IPS-20b (cell line): ENCODE data around the gene ADAMTS19.

Experiments used
- H3K27ac ChIP-seq: one replicate; pipeline ENCODE4 v1.5.1; 2013; ENCODE audit warnings: low read length
- H3K27me3 ChIP-seq: 2 replicates; pipeline ENCODE4 v1.6.1; 2013; ENCODE audit warnings: mild to moderate bottlenecking, low read length, inconsistent platforms; ENCODE audit not compliant: insufficient read depth
- H3K36me3 ChIP-seq: 2 replicates; pipeline ENCODE4 v1.6.1; 2013; ENCODE audit warnings: low read depth, mild to moderate bottlenecking, inconsistent platforms, low read length, moderate library complexity; ENCODE audit not compliant: insufficient read depth
- H3K4me1 ChIP-seq: 2 replicates; pipeline ENCODE4 v1.6.1; 2013; ENCODE audit warnings: mild to moderate bottlenecking, control low read depth, inconsistent platforms, low read length, moderate library complexity; ENCODE audit not compliant: insufficient read depth
- H3K4me3 ChIP-seq: 2 replicates; pipeline ENCODE4 v1.5.1; 2013; ENCODE audit warnings: mild to moderate bottlenecking, low read length, inconsistent platforms
- H3K9ac ChIP-seq: 2 replicates; pipeline ENCODE4 v1.6.1; 2013; ENCODE audit warnings: low read depth, mild to moderate bottlenecking, inconsistent platforms, low read length, moderate library complexity
- H3K9me3 ChIP-seq: 2 replicates; pipeline ENCODE4 v1.6.1; 2013; ENCODE audit warnings: mild to moderate bottlenecking, low read depth, low read length, inconsistent platforms; ENCODE audit not compliant: insufficient read depth

Gene ADAMTS19

DNA sequence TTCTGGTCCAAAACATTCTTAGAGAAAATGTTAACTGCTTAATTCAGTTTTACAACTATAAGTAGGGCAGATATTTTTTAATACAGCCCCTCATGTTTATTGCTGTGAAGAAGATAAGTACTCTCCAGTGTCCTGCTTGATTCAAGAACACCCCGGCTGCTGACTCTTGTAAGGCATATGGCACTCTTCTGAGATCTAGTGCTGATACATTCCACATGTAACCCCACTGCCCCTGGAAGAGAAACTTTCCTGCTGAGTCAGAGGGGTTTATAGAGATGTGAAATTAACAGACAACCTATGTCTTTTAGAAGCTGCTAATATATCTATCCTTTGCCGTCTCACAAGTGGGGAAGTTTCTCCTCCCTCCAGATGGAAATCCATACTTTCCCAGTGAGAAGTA, 286.8 kb downstream of the ADAMTS19 start:
- Histone ChIP-seq H3K4me1 (peaks cover 3% of the 10 kb centered on the region; the same call in 1 of the 2 replicates), H3K27me3 (no peaks in the 10 kb centered on the region), H3K27ac (no peak overlapping the region), H3K9ac (no peak overlapping the region), H3K36me3 (no peaks in the 10 kb centered on the region), H3K9me3 (no peaks in the 10 kb centered on the region), H3K4me3 (no peak overlapping the region)

DNA sequence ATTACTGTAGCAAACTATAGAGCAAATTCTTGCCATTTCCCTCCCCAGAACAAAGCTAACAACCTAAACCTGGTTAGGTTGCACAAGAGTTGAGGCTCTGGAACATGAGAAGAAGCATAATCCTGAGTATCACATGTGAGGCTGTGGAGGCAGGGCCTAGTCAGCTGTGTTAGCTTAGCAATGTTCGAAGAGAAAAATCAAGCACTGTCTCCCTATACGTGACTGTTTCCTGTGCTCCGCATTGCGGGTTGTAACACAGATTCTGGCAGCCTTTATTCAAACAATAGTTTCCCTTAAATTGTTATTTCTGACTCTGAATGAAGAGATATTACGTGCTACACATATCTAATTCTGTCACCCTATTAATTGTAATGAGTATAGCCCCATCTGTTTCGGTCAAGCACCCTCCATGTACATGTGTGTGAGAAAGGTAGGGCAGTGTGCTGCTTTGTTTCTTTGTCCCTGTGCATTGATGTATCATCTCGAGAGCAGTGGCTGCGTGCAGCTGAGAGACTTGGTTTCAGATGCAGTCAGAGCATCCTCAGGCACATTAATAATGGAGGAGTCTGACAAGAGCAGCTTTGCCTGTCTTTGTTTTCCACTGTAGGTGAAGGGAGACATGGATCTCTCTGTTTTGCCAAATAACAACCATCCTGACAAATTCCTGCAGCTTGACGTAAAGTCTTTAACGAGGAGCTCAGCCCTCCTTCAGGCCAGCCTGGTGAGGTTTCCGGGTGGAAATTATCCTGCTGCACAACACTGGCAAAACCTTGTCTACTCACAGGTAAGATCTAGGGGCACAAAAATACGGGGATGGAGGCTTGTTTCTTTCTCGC, 287.7 kb downstream of the ADAMTS19 start, which contains the start of gene MINAR2:
MINAR2 (plus strand) TSS at position 523 of the 836 bp plus-strand sequence; CDS start at position 620, 97 bp downstream.
- Histone ChIP-seq H3K9me3 (no peaks in the 10 kb centered on the region), H3K27me3 (no peaks in the 10 kb centered on the region), H3K4me3 (no peak within 1 kb of the TSS), H3K4me1 (peaks cover 3% of the 10 kb centered on the region; the same call in 1 of the 2 replicates), H3K36me3 (no peaks in the 10 kb centered on the region), H3K9ac (no peak within 1 kb of the TSS), H3K27ac (no peak within 1 kb of the TSS)

- no peaks in the 10 kb centered on the region for H3K36me3 ChIP-seq
- no peaks in the 10 kb centered on the region for H3K27me3 ChIP-seq
- H3K4me3 ChIP-seq, result no peak overlapping the region
- no peaks in the 10 kb centered on the region; the same call in 1 of the 2 replicates for H3K4me1 ChIP-seq
- no peak overlapping the region for H3K9ac ChIP-seq
- H3K9me3 ChIP-seq, result no peaks in the 10 kb centered on the region
- H3K27ac ChIP-seq, result no peak overlapping the region
These were observed 289.1 kb downstream of the ADAMTS19 start for GRCh38 chr5:129748913-129749880.

GRCh38 chr5:129760636-129761325, 300.7 kb downstream of the ADAMTS19 start:
- no peak overlapping the region for H3K4me3 ChIP-seq
- no peaks in the 10 kb centered on the region for H3K27me3 ChIP-seq
- H3K9me3 ChIP-seq, result no peaks in the 10 kb centered on the region
- H3K36me3 ChIP-seq, result no peaks in the 10 kb centered on the region
- H3K9ac ChIP-seq, result no peak overlapping the region
- H3K4me1 ChIP-seq, result no peaks in the 10 kb centered on the region
- no peak overlapping the region for H3K27ac ChIP-seq

GRCh38 chr5:129763651-129764050, 303.6 kb downstream of the ADAMTS19 start:
- no peak overlapping the region for H3K4me3 ChIP-seq
- no peaks in the 10 kb centered on the region for H3K36me3 ChIP-seq
- no peak overlapping the region for H3K27ac ChIP-seq
- H3K9ac ChIP-seq, result no peak overlapping the region
- no peaks in the 10 kb centered on the region for H3K4me1 ChIP-seq
- no peaks in the 10 kb centered on the region for H3K9me3 ChIP-seq
- H3K27me3 ChIP-seq, result no peaks in the 10 kb centered on the region

- Histone ChIP-seq H3K9me3 (no peaks in the 10 kb centered on the region), H3K9ac (no peak overlapping the region), H3K36me3 (no peaks in the 10 kb centered on the region), H3K27ac (no peak overlapping the region), H3K4me3 (no peak overlapping the region), H3K27me3 (no peaks in the 10 kb centered on the region), H3K4me1 (peaks cover 4% of the 10 kb centered on the region; the same call in 1 of the 2 replicates)
These were observed 306.7 kb downstream of the ADAMTS19 start for GRCh38 chr5:129766798-129767197.

GRCh38 chr5:129767927-129768380, 307.9 kb downstream of the ADAMTS19 start:
- no peak overlapping the region for H3K27ac ChIP-seq
- no peaks in the 10 kb centered on the region for H3K9me3 ChIP-seq
- H3K4me1 ChIP-seq, result peaks cover 6% of the 10 kb centered on the region; the same call in 1 of the 2 replicates
- H3K4me3 ChIP-seq, result no peak overlapping the region
- H3K36me3 ChIP-seq, result no peaks in the 10 kb centered on the region
- H3K9ac ChIP-seq, result no peak overlapping the region
- no peaks in the 10 kb centered on the region for H3K27me3 ChIP-seq

DNA sequence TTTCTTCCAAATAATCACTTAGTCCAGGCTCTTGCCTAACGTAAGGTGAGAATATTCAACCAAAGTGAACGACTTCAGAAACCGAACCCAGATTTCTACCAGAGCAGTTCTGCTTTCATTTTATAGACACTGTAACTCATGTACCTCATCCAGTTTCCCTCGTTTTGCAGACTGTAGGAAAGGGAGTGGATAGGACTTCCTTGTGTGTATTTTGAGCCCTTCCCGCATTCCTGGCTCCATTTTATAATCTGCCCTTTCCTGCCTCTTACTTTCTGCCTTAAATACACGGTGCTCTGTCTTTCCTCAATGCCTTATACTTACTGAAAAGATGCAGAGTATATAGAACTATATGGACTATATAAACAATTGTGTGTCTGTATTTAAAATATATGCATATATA, 308.6 kb downstream of the ADAMTS19 start:
- H3K36me3 ChIP-seq, result no peaks in the 10 kb centered on the region
- peaks cover 6% of the 10 kb centered on the region; the same call in 1 of the 2 replicates for H3K4me1 ChIP-seq
- no peak overlapping the region for H3K27ac ChIP-seq
- H3K9me3 ChIP-seq, result no peaks in the 10 kb centered on the region
- H3K9ac ChIP-seq, result no peak overlapping the region
- H3K27me3 ChIP-seq, result no peaks in the 10 kb centered on the region
- H3K4me3 ChIP-seq, result no peak overlapping the region

DNA sequence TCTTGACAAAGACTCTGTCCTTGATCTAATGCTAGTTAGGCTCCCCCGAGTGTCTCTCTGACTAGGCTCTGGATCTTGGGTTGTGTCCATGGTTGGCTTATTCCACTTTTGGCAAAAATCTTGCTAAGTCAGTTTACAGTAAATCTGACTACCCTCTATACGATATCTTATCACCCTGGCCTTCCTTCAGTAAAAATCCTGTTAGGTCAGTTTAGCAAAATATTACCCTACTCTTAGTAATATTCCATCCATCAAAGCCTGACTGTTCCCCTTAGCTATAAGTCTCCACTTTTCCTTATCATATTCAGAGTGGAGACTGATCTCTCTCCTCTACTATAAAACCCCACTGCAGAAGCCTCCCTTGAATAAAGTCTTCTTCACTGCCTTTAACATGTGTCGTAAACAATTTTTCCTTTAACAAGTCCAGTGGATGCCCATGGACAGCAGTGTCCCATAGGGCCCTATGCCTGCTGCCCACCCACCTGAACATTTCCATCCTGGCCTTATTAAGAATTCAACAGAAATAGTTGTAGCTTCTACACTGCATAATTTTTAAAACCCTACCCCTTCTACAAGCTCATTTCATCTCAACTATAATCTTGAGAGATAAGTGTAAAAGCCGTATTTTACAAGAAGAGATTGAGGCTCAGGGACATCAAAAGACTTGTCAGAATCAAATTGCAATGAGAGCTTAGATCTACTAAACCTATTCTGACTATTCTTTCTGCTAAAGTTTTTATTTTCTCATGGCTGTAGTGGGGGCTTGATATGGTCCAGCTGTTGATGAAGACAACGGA, 310.1 kb downstream of the ADAMTS19 start:
- Histone ChIP-seq H3K9ac (no peak overlapping the region), H3K36me3 (no peaks in the 10 kb centered on the region), H3K27ac (no peak overlapping the region), H3K4me1 (peaks cover 6% of the 10 kb centered on the region; the same call in 1 of the 2 replicates), H3K27me3 (no peaks in the 10 kb centered on the region), H3K4me3 (no peak overlapping the region), H3K9me3 (no peaks in the 10 kb centered on the region)

- Histone ChIP-seq H3K36me3 (no peaks in the 10 kb centered on the region), H3K4me1 (peaks cover 6% of the 10 kb centered on the region; the same call in 1 of the 2 replicates), H3K9ac (no peak overlapping the region), H3K9me3 (no peaks in the 10 kb centered on the region), H3K27ac (no peak overlapping the region), H3K27me3 (no peaks in the 10 kb centered on the region), H3K4me3 (no peak overlapping the region)
These were observed 311.1 kb downstream of the ADAMTS19 start for GRCh38 chr5:129771058-129771838.
